ES-I3 (cell line): ENCODE results near the gene TPCN2.

Experiments
- H3K36me3 ChIP-seq: 2 replicates; pipeline ENCODE4 v1.6.1; 2013; ENCODE audit warnings: mild to moderate bottlenecking, low read length, control low read depth, moderate library complexity; ENCODE audit not compliant: insufficient read depth
- H3K4me1 ChIP-seq: 2 replicates; pipeline ENCODE4 v1.6.1; 2013; ENCODE audit warnings: mild to moderate bottlenecking, control low read depth, low read length; ENCODE audit not compliant: insufficient read depth
- H3K9ac ChIP-seq: 2 replicates; pipeline ENCODE4 v1.6.1; 2013; ENCODE audit warnings: low read depth, mild to moderate bottlenecking, low read length, moderate library complexity
- H3K9me3 ChIP-seq: 2 replicates; pipeline ENCODE4 v1.6.1; 2013; ENCODE audit warnings: mild to moderate bottlenecking, low read length, moderate library complexity; ENCODE audit not compliant: control insufficient read depth, insufficient read depth

The TPCN2 gene

GRCh38 chr11:69039501-69039900 lies 9.2 kb upstream of the TPCN2 start:
- no peaks in the 10 kb centered on the region for H3K36me3 ChIP-seq
- H3K9me3 ChIP-seq, result no peaks in the 10 kb centered on the region
- peaks cover 44% of the 10 kb centered on the region for H3K4me1 ChIP-seq
- H3K9ac ChIP-seq, result no peak overlapping the region

- H3K9me3 ChIP-seq, result no peaks in the 10 kb centered on the region
- H3K4me1 ChIP-seq, result peaks cover 46% of the 10 kb centered on the region
- no peaks in the 10 kb centered on the region for H3K36me3 ChIP-seq
- no peak overlapping the region for H3K9ac ChIP-seq
Measured at GRCh38 chr11:69040051-69040450, 8.7 kb upstream of the TPCN2 start.

GRCh38 chr11:69040581-69041260 lies 8.0 kb upstream of the TPCN2 start:
- H3K4me1 ChIP-seq, result peaks cover 46% of the 10 kb centered on the region
- no peak overlapping the region; the same call in 1 of the 2 replicates for H3K9ac ChIP-seq
- no peaks in the 10 kb centered on the region for H3K9me3 ChIP-seq

GRCh38 chr11:69041516-69041915 lies 7.2 kb upstream of the TPCN2 start:
- Histone ChIP-seq H3K9me3 (no peaks in the 10 kb centered on the region), H3K36me3 (no peaks in the 10 kb centered on the region), H3K4me1 (peaks cover 47% of the 10 kb centered on the region), H3K9ac (no peak overlapping the region)

More at GRCh38 chr11:69040581-69041260, 8.0 kb upstream of the TPCN2 start:
- no peaks in the 10 kb centered on the region for H3K36me3 ChIP-seq

- peak overlapping the region; percentile 10; the same call in 1 of the 2 replicates for H3K9ac ChIP-seq
- H3K4me1 ChIP-seq, result peaks cover 61% of the 10 kb centered on the region
- H3K9me3 ChIP-seq, result no peaks in the 10 kb centered on the region
- no peaks in the 10 kb centered on the region for H3K36me3 ChIP-seq
Measured at GRCh38 chr11:69044111-69045013, 4.4 kb upstream of the TPCN2 start.

GRCh38 chr11:69048031-69048693 lies 570 bp upstream of the TPCN2 start:
- Histone ChIP-seq H3K9me3 (no peaks in the 10 kb centered on the region), H3K9ac (peak overlapping the region; percentile 18; the same call in 1 of the 2 replicates), H3K4me1 (peaks cover 39% of the 10 kb centered on the region), H3K36me3 (no peaks in the 10 kb centered on the region)

- no peaks in the 10 kb centered on the region for H3K9me3 ChIP-seq
- no peaks in the 10 kb centered on the region for H3K36me3 ChIP-seq
- peaks cover 29% of the 10 kb centered on the region for H3K4me1 ChIP-seq
- H3K9ac ChIP-seq, result peak overlapping the region; percentile 85
Measured at GRCh38 chr11:69049490-69049867, 747 bp downstream of the TPCN2 start.

GRCh38 chr11:69050592-69051380 lies 2.1 kb downstream of the TPCN2 start:
- Histone ChIP-seq H3K9me3 (no peaks in the 10 kb centered on the region), H3K9ac (no peak overlapping the region; the same call in 1 of the 2 replicates), H3K4me1 (peaks cover 21% of the 10 kb centered on the region), H3K36me3 (no peaks in the 10 kb centered on the region)

GRCh38 chr11:69051381-69052342 lies 2.9 kb downstream of the TPCN2 start:
- Histone ChIP-seq H3K9me3 (no peaks in the 10 kb centered on the region), H3K9ac (no peak overlapping the region), H3K4me1 (peaks cover 21% of the 10 kb centered on the region), H3K36me3 (no peaks in the 10 kb centered on the region)

- peaks cover 2% of the 10 kb centered on the region; the same call in 1 of the 2 replicates for H3K36me3 ChIP-seq
- peaks cover 15% of the 10 kb centered on the region for H3K4me1 ChIP-seq
- no peaks in the 10 kb centered on the region for H3K9me3 ChIP-seq
- H3K9ac ChIP-seq, result no peak overlapping the region
Measured at GRCh38 chr11:69052343-69053168, 3.8 kb downstream of the TPCN2 start.

- Histone ChIP-seq H3K9ac (no peak overlapping the region), H3K4me1 (peaks cover 10% of the 10 kb centered on the region), H3K36me3 (peaks cover 6% of the 10 kb centered on the region; the same call in 1 of the 2 replicates), H3K9me3 (no peaks in the 10 kb centered on the region)
Measured at GRCh38 chr11:69053169-69053477, 4.4 kb downstream of the TPCN2 start.

- Histone ChIP-seq H3K9me3 (no peaks in the 10 kb centered on the region), H3K4me1 (peaks cover 7% of the 10 kb centered on the region; the same call in 1 of the 2 replicates), H3K36me3 (peaks cover 8% of the 10 kb centered on the region), H3K9ac (no peak overlapping the region)
Measured at GRCh38 chr11:69053546-69054396, 5.0 kb downstream of the TPCN2 start.
